ENCODE measurements around the gene TFEC.

TFEC gene

DNA sequence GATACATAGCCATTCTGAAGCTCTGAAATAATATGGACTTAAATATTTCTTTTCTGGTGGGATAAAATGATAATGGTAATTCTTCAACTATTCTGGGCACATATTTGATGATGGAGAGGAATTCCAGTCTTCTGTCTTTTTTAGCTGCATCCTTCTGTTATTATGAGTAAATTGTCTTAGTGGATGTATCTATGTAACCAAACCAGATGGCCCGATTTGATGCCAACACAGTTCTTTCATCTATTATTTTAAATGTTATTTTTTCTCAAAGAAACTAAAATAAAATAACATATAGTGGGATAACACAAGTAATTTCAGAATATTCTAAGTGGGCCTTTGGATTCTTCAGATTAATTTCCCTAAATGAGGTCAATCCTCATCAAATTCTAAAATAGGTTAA lies 110.2 kb downstream of the TFEC start:
- no peak for DNase-seq

DNA sequence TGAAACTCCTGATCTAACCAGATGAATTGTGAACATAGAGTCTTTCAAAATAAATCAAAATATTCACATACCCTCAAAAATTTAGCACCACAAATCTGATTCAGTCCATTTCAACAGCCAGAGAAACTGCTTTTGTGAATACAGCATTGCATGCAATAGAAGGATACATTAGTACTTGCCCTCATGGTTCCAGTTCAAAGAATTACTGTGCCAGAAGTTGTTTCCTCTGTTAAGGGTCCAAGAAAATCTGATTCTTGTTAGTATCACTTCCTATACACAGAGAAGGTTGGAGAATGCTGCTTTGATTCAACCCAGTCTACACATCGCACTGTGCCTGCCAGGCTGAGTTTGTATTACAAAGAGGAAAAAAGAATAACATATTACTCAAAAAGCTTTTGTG lies 115.6 kb downstream of the TFEC start:
- DNase-seq, result no peak

DNA sequence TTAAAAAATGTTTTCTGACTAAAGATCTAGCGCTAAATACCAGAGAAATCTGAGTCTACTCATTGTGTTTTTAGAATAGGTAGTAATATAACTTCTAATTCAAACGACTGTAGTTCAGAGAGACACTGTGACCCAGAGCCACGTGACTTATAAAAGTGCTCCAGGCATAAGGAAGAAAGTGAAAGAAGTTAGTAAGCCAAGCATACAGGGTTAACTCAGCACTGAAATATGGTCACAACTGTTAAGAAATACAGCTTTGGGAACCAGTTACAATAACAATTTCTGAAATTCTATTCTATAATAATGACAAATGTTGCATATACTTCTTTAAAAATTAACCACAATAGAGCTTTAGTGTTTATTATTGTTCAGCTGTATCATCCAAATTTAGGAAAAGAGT lies 119.1 kb downstream of the TFEC start:
- DNase-seq, result no peak

DNA sequence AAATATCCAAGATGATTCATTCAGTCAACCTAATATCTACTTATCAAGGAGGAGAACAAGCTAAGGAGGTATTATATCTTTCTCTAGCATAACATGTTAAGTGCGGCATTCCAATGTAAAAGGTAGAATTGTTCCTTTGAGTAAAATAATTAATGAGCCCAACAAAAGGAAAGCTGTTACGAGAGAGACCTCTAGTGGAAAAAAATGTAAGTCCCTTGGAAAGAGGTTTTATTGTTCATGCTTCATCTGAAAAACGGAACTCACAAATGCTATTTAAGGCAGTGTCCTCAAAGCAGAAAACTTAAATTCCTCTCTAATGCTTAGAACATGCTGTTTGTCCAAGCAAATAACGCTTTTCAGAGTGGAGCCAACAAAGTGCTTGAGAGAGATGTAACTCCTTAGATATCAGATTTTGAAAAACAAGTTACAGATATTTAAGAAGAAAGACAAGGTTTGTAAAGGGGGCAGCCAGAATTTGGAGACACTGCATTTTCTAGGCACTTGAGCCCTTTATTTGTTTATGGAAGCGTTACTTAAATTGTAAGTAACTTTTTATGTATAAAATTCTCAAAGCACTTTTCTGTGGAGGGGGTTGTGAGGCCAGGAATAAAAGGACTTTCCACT lies 119.9 kb downstream of the TFEC start:
- no peak for DNase-seq

DNA sequence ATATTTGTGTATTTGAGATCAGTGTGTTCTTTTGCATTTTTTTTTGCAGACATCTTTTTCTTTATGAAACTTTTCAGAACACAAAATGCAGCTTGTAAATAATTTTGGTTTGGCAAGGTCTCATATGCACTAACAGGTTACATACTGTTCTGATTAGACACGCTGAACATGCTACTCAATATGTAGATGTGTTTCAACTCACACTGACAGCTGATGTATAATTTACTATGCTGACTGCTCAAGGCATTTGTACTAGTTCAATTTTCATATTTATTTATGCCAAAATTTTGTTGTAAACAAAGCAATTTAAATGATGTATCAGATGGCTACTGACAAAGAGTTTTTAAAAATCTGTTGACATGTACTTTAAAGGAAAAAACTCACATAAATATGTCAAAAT lies 123.8 kb downstream of the TFEC start:
- DNase-seq, result no peak

DNA sequence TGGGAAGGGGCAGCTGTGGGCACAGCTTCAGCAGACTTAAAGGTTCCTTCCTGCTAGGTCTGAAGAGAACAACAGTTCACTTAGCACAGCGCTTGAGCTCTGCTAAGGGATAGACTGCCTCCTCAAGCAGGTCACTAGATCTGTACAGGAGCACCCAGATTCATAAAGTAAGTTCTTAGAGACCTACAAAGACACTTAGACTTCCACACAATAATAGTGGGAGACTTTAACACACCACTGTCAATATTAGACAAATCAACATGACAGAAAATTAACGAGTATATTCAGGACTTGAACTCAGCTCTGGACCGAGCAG lies 140.9 kb downstream of the TFEC start:
- DNase-seq, result no peak

DNA sequence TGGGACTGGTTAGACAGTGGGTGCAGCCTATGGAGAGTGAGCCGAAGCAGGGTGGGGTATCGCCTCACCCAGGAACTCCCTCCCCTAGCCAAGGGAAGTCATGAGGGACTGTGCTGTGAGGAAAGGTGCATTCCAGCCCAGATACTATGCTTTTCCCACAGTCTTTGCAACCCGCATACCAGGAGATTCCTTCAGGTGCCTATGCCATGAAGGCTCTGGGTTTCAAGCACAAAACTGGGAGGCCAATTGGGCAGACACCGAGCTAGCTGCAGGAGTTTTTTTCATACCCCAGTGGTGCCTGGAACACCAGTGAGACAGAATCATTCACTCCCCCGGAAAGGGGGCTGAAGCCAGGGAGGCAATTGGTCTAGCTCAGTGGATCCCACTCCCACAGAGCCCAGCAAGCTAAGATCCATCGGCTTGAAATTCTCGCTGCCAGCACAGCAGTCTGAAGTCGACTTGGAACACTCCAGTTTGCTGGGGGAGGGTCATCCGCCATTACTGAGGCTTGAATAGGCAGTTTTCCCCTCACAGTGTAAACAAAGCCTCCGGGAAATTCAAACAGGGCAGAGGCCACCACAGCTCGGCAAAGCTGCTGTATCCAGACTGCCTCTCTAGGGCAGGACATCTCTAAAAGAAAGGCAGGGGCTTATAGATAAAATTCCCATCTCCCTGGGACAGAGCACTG lies 141.4 kb downstream of the TFEC start:
- DNase-seq, result no peak

DNA sequence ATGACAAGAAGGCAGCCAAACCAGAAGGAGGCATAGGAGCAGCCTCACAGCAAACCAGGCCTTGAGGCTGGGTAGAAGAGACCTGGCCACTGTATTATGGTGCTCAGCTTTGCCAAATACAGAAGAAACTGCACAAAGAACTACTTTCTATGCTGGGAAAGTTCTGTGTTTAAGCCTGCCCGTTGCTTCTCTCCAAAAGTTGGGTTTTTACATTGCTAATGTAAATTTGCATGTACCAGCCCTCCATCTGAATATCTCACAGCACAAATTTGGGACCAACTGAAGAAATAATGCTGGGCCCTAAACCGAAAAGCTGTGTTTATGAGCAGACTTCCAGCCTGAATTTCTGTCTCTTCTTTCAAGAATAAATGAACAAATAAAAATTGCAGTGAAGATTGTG lies 145.0 kb downstream of the TFEC start:
- no peak for DNase-seq

All from NCI-H2081 treated with DMSO at 0.1 percent for 48 hours (cell line).